GOT3 (cell line): ENCODE data around the gene OTC.
A peak's percentile ranks its signal among the peaks of the same experiment; 100 is the strongest.

Experiments used
- DNase-seq: peaks from one replicate; lab custom pipeline; 2025; ENCODE audit warnings: mixed read lengths; lab: John Stamatoyannopoulos, UW

OTC gene

DNA sequence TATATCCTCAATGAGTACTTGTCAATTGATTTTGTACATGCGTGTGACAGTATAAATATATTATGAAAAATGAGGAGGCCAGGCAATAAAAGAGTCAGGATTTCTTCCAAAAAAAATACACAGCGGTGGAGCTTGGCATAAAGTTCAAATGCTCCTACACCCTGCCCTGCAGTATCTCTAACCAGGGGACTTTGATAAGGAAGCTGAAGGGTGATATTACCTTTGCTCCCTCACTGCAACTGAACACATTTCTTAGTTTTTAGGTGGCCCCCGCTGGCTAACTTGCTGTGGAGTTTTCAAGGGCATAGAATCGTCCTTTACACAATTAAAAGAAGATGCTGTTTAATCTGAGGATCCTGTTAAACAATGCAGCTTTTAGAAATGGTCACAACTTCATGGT is at the start of gene OTC:
TSS of gene OTC (plus strand) at position 243 of the 400 bp plus-strand sequence. CDS start at position 336, 93 bp downstream.
- DNase-seq, result no peak

GRCh38 chrX:38304010-38304409 is 48.4 kb upstream of the OTC start:
- no peak for DNase-seq

DNA sequence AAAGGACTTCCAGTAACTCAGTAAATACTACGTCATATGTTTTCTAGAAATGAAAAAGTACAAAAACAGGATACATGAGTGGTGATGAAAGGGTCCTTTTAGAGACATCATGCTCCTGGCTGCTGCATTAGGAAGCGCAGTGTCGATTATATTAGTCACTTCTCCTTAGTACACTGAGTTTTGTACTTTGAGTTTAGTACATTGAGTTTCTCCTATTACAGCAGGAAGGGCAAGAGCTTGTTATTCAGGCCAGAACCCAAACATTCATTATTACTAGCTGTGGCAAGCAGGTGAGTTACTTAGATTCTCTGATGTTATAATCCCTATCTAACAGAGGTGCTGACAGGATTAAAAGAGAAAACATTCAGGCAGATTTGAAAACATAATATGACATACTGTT is 46.4 kb upstream of the OTC start:
- no peak for DNase-seq

DNA sequence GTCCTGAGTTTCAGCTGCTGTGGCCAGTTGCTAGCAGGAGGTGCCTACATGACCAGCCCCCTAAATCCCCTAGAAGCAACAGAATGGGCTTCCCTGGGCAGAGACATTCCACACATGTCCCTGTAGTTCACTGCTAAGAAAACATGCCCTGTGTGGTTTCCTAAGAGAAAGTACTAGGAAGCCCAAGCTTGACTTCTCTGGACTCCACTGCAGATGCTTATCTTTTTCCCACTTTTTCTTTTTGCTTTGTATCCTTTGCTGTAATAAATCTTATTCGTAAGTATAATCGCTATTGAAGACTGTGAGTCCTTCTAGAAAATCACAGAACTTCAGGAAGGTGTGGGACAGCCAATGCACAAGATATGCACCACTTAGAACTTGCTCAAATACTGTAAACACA is 40.7 kb upstream of the OTC start:
- no peak for DNase-seq

GRCh38 chrX:38312436-38312835 is 40.0 kb upstream of the OTC start:
- no peak for DNase-seq

GRCh38 chrX:38313190-38313589 is 39.2 kb upstream of the OTC start:
- no peak for DNase-seq

- no peak for DNase-seq
Observed at GRCh38 chrX:38315186-38315585, 37.2 kb upstream of the OTC start.

GRCh38 chrX:38318196-38318595 is 34.2 kb upstream of the OTC start:
- no peak for DNase-seq

GRCh38 chrX:38318606-38319005 is 33.8 kb upstream of the OTC start:
- DNase-seq, result no peak

DNA sequence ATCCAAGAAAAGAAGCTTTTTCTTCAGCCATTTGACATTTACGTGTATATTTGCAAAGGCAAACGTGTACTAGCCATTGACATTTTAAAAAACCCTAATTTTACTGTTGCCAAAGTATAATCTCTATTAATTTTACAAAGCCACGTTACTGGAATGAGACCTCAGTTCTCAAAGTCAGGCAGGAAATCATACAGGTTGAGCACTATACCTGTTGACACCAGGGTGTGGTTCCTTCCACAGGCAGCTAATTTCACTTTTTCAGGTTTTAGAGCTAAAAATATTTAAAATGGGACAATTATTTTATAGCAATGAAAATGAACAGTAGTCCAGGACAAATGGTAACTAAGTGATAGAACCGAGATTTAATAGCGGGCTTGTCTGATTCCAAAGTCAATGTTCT is 31.6 kb upstream of the OTC start:
- no peak for DNase-seq

DNA sequence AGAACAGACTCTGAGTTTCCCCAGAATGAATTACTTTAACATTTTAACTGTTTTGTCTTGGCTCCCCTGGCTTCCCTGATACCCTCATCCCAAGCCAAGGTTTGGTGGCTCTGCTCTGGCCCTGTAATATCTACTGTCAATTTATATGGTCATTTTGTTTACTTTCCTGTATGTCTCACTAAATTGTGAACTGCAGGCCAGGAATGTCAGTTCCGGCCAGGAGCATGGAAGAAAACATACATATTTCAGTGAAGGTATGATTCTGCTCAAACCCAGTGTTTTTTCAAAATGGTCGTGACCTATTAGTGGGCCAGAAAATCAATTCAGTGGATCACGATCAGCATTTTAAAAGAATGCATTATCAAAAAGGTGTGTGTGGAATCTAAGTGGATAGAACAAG is 26.3 kb upstream of the OTC start:
- no peak for DNase-seq

GRCh38 chrX:38327007-38327774 is 25.2 kb upstream of the OTC start, which contains the start of gene RPGR:
TSS of gene RPGR (minus strand) at chrX:38327509. CDS start at chrX:38327367, 142 bp downstream.
- DNase-seq, result peak; percentile 79

GRCh38 chrX:38327775-38328081 is 24.7 kb upstream of the OTC start:
- DNase-seq, result no peak

DNA sequence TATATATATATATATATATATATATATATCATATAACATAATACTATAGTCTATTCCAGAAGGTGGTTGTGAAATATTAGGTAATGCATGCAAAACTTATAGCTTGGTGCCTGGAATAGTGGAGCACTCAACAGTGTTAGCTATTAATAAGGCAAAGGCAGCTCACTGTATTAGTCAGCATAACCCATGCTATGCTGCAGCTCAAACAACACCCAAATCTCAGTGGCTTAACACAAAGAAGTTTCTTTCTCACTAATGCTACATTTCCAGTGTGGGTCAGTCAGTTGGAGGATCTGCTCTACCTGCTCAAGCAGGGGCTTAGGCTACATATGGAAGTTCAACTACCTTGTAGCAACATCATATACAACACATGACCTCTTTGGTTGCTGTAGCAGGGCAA is 19.9 kb upstream of the OTC start:
- DNase-seq, result no peak

GRCh38 chrX:38335382-38335781 is 17.0 kb upstream of the OTC start:
- DNase-seq, result no peak

GRCh38 chrX:38336538-38337240 is 15.7 kb upstream of the OTC start:
- no peak for DNase-seq

DNA sequence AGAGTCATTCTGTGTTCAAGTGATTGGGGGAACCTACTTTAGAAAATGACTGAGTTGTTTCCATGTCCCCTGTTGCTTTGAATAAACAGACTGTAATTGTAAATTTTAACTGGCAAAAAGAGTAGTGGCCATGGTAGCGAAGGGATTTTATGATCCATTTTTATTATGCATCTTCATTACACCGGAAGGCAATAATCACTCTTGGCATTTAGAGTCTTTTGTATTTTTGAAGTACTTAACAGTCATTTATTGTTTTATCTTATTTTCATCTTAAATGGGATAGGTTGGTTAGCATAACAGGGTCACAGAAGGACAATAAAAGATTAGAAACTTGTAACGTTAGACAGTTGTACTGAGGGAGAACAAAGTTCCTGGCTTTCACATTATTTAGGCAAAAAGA is 11.0 kb upstream of the OTC start:
- DNase-seq, result no peak

- no peak for DNase-seq
Observed at GRCh38 chrX:38342853-38343778, 9.3 kb upstream of the OTC start.

- no peak for DNase-seq
Observed at GRCh38 chrX:38346150-38346549, 6.3 kb upstream of the OTC start.

GRCh38 chrX:38347136-38347535 is 5.3 kb upstream of the OTC start:
- DNase-seq, result no peak

GRCh38 chrX:38351346-38351745 is 1.1 kb upstream of the OTC start:
- DNase-seq, result no peak

GRCh38 chrX:38356401-38356800 is 4.0 kb downstream of the OTC start:
- no peak for DNase-seq
